ENCODE data around the gene NHLRC4. TPM values are rescaled to one million over a fixed set of nuclear protein-coding genes. Genes with fewer than 3 reads are reported as not detected.

NHLRC4 gene
- total and polyA plus RNA-seq, 9 of the 15 experiments (the other 6 are each of a cell fraction or from before 2014, with no cell fraction given) = 0.24 to 3.7 (median 1.3) TPM; not detected in 2

GRCh38 chr16:546909-547770 is 19.7 kb upstream of the NHLRC4 start (continued):
- TF ChIP-seq, protein P1, sequence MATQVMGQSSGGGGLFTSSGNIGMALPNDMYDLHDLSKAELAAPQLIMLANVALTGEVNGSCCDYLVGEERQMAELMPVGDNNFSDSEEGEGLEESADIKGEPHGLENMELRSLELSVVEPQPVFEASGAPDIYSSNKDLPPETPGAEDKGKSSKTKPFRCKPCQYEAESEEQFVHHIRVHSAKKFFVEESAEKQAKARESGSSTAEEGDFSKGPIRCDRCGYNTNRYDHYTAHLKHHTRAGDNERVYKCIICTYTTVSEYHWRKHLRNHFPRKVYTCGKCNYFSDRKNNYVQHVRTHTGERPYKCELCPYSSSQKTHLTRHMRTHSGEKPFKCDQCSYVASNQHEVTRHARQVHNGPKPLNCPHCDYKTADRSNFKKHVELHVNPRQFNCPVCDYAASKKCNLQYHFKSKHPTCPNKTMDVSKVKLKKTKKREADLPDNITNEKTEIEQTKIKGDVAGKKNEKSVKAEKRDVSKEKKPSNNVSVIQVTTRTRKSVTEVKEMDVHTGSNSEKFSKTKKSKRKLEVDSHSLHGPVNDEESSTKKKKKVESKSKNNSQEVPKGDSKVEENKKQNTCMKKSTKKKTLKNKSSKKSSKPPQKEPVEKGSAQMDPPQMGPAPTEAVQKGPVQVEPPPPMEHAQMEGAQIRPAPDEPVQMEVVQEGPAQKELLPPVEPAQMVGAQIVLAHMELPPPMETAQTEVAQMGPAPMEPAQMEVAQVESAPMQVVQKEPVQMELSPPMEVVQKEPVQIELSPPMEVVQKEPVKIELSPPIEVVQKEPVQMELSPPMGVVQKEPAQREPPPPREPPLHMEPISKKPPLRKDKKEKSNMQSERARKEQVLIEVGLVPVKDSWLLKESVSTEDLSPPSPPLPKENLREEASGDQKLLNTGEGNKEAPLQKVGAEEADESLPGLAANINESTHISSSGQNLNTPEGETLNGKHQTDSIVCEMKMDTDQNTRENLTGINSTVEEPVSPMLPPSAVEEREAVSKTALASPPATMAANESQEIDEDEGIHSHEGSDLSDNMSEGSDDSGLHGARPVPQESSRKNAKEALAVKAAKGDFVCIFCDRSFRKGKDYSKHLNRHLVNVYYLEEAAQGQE (IDR thresholded peaks at IDR 0.05; ENCODE audit: borderline replicate concordance) = peak; percentile 52; the same call in 1 of the 2 replicates
- TF ChIP-seq, protein P1 (CRISPR knock-in tag; IDR thresholded peaks at IDR 0.05; ENCODE audit: low read depth) = no peak
- TF ChIP-seq ZNF263 (CRISPR knock-in tag; IDR thresholded peaks at IDR 0.05; ENCODE audit: borderline replicate concordance) = peak; percentile 100
- no peak for TF ChIP-seq SFPQ (IDR thresholded peaks at IDR 0.05; ENCODE audit: low read depth, low read length)
- TF ChIP-seq MAZ (CRISPR knock-in tag; conservative IDR thresholded peaks at IDR 0.05 in 1 of 2, IDR thresholded peaks at IDR 0.05 in 1 of 2) = 0 out of 4 replicates have a peak, but pooled peaks of 1 of the 2 experiments have one; percentile 48
- TF ChIP-seq ZEB2 (IDR thresholded peaks at IDR 0.05) = no peak
- no peak for TF ChIP-seq MECOM (CRISPR knock-in tag; IDR thresholded peaks at IDR 0.05)
- no peak for TF ChIP-seq NR2F6 (CRISPR knock-in tag; IDR thresholded peaks at IDR 0.05)
- TF ChIP-seq ZNF408 (CRISPR knock-in tag; IDR thresholded peaks at IDR 0.05; ENCODE audit: low read depth) = no peak
- no peak for TF ChIP-seq RBM34 (IDR thresholded peaks at IDR 0.05; ENCODE audit: borderline replicate concordance, insufficient read depth, low read length)
- TF ChIP-seq HOXB6 (CRISPR knock-in tag; IDR thresholded peaks at IDR 0.05; ENCODE audit: borderline replicate concordance) = no peak
- TF ChIP-seq SRSF1 (IDR thresholded peaks at IDR 0.05; ENCODE audit: low read depth, low read length) = no peak
- no peak for TF ChIP-seq ZFP1 (CRISPR knock-in tag; IDR thresholded peaks at IDR 0.05)
- TF ChIP-seq TRIM25 (IDR thresholded peaks at IDR 0.05; ENCODE audit: borderline replicate concordance) = no peak
- no peak for TF ChIP-seq TBP (optimal IDR thresholded peaks at IDR 0.05; ENCODE audit: low read depth, low read length)
- TF ChIP-seq ZBTB8A (IDR thresholded peaks at IDR 0.05; ENCODE audit: partially characterized antibody) = no peak
